Left forelimb (tissue), 1 donor: ENCODE measurements around the gene ATOX1.
A peak's percentile ranks its signal among the peaks of the same experiment; 100 is the strongest.
"Not testable (repeated sequence)": the region's sequence is repeated elsewhere in the genome, so short reads cannot be mapped to it uniquely, and the experiment has no call there.

Experiments used
- DNase-seq: peaks from one replicate; pipeline ENCODE4 v3.0.0-alpha.2; 2018; ENCODE audit warnings: low spot score

Gene ATOX1

GRCh38 chr5:151758430-151759241 lies at the start of gene ATOX1:
Gene ATOX1, minus strand, starts transcription at chr5:151758631. Its CDS starts 80 bp downstream, at chr5:151758551.
- peak; percentile 94 for DNase-seq

GRCh38 chr5:151805414-151806223 lies 47.2 kb upstream of the ATOX1 start:
- no peak for DNase-seq

- no peak for DNase-seq
Measured at GRCh38 chr5:151800532-151800931, 42.1 kb upstream of the ATOX1 start.

GRCh38 chr5:151799407-151799806 lies 41.0 kb upstream of the ATOX1 start:
- no peak for DNase-seq

GRCh38 chr5:151798674-151799073 lies 40.2 kb upstream of the ATOX1 start:
- no peak for DNase-seq

- no peak for DNase-seq
Measured at GRCh38 chr5:151795426-151795825, 37.0 kb upstream of the ATOX1 start.

- no peak for DNase-seq
Measured at GRCh38 chr5:151793358-151793757, 34.9 kb upstream of the ATOX1 start.

- no peak for DNase-seq
Measured at GRCh38 chr5:151787817-151788216, 29.4 kb upstream of the ATOX1 start.

GRCh38 chr5:151786468-151786867 lies 28.0 kb upstream of the ATOX1 start:
- DNase-seq, result no peak

- no peak for DNase-seq
Measured at GRCh38 chr5:151784141-151784540, 25.7 kb upstream of the ATOX1 start.

- not testable (repeated sequence) for DNase-seq
Measured at GRCh38 chr5:151783664-151784063, 25.2 kb upstream of the ATOX1 start.

- no peak for DNase-seq
Measured at GRCh38 chr5:151781201-151781600, 22.8 kb upstream of the ATOX1 start.

- DNase-seq, result no peak
Measured at GRCh38 chr5:151780348-151780747, 21.9 kb upstream of the ATOX1 start.

GRCh38 chr5:151779531-151780125 lies 21.2 kb upstream of the ATOX1 start:
- no peak for DNase-seq

- no peak for DNase-seq
Measured at GRCh38 chr5:151775025-151775606, 16.7 kb upstream of the ATOX1 start.

- DNase-seq, result no peak
Measured at GRCh38 chr5:151773951-151774350, 15.5 kb upstream of the ATOX1 start.

- DNase-seq, result no peak
Measured at GRCh38 chr5:151772846-151773561, 14.6 kb upstream of the ATOX1 start.

- DNase-seq, result no peak
Measured at GRCh38 chr5:151772029-151772845, 13.8 kb upstream of the ATOX1 start.

- peak; percentile 98 for DNase-seq
Measured at GRCh38 chr5:151771259-151772028, 13.0 kb upstream of the ATOX1 start, which contains the start of gene G3BP1. Gene G3BP1, plus strand, starts transcription at chr5:151771954. Its CDS starts 14,667 bp downstream, at chr5:151786621.
